Tibial nerve (tissue), 4 donors: ENCODE measurements around the gene DCLK2. TPM values are rescaled to one million over a fixed set of nuclear protein-coding genes. Genes with fewer than 3 reads are reported as not detected.

Experiments
- DNase-seq, 2 donors: peaks; one replicate each; pipeline ENCODE4 v3.0.0-alpha.2; 2019; ENCODE audit warnings: low spot score in 2 of 2
- H3K27ac ChIP-seq, 4 donors: fragments of 200-600 bp; sonication (generic) in 3 of 4; one replicate each; pipeline ENCODE4 v1.5.1; 2017 to 2019; ENCODE audit warnings: mild to moderate bottlenecking in 1 of 4
- H3K27me3 ChIP-seq, 2 donors: fragments of 200-600 bp; sonication (generic) in 1 of 2; one replicate each; pipeline versions ENCODE4 v1.5.1 to v1.6.0; 2017 to 2019
- H3K36me3 ChIP-seq, 3 donors: fragments of 200-600 bp; sonication (generic); one replicate each; pipeline ENCODE4 v1.5.1; 2018 to 2019
- H3K4me1 ChIP-seq, 4 donors: fragments of 200-600 bp; sonication (generic) in 3 of 4; one replicate each; pipeline ENCODE4 v1.5.1; 2017 to 2019
- H3K4me3 ChIP-seq, 4 donors: fragments of 200-600 bp; sonication (generic) in 3 of 4; one replicate each; pipeline ENCODE4 v1.5.1; 2017 to 2019; ENCODE audit warnings: mild to moderate bottlenecking in 1 of 4, moderate library complexity in 1 of 4
- H3K9me3 ChIP-seq, 4 donors: fragments of 200-600 bp; sonication (generic) in 3 of 4; one replicate each; pipeline ENCODE4 v1.5.1; 2017 to 2019
- EP300 ChIP-seq, 2 donors: sonication (generic); formaldehyde crosslinking; IDR thresholded peaks; one replicate each; pipeline ENCODE4 v1.6.1; 2017; ENCODE audit warnings: antibody characterized with exemption in 2 of 2, mild to moderate bottlenecking in 1 of 2
- POLR2A ChIP-seq, 2 donors: fragments of 450-650 bp; IDR thresholded peaks; one replicate each; pipeline ENCODE4 v1.6.1; 2017; ENCODE audit warnings: antibody characterized with exemption in 2 of 2, mild to moderate bottlenecking in 2 of 2, moderate library complexity in 2 of 2
- WGBS, 2 donors: methylation state at CpG; one replicate each; pipeline ENCODE4 v1.1.5; 2018; 5-methylcytosine and 5-hydroxymethylcytosine counted together
- total RNA-seq, 4 donors: library from RNA; depleted of rRNA; stranded (reverse); fragments of >200 nt; gene quantifications; one replicate each; pipeline ENCODE4 v1.1.0, GENCODE V29; 2016
- TF ChIP-seq, protein P1 (sequence below), 5 experiments: fragments of 200-600 bp in 3 of 5; fragments of 450-650 bp in 2 of 5; sonication (generic) in 3 of 5; IDR thresholded peaks; one replicate each; pipeline ENCODE4 v1.5.1; 2016 to 2019; ENCODE audit warnings: antibody characterized with exemption in 5 of 5, mild to moderate bottlenecking in 3 of 5, moderate library complexity in 2 of 5

Gene DCLK2
- total RNA-seq, 4 donors from 2014 or later, result 9.8 to 15.6 (median 10.7) TPM

DNA sequence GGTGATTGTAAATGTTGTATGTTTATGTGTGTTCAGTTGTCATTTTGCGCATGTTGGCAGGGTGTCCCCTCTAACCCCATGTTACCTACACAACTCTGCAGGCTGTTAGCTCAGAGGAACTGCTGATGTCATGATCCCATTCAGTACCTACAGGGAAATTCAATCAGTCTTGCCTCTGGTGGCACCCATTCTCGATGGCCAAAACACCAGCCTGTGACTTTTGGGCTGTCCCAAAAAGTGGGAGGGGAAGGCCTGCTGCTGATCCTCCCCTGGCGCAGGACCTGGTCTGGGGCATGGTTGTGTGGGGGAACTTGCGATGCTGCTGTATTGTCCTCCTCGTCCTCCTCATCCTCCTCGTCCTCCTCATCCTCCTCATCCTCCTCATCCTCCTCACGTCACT, 174.5 kb downstream of the DCLK2 start:
- H3K4me1 ChIP-seq, result no peaks in the 10 kb centered on the region
- no peaks in the 10 kb centered on the region for H3K9me3 ChIP-seq
- no peak overlapping the region for H3K27ac ChIP-seq
- no peak for TF ChIP-seq POLR2A (IDR thresholded peaks at IDR 0.05)
- no peak for TF ChIP-seq EP300 (IDR thresholded peaks at IDR 0.05)
- TF ChIP-seq, protein P1, sequence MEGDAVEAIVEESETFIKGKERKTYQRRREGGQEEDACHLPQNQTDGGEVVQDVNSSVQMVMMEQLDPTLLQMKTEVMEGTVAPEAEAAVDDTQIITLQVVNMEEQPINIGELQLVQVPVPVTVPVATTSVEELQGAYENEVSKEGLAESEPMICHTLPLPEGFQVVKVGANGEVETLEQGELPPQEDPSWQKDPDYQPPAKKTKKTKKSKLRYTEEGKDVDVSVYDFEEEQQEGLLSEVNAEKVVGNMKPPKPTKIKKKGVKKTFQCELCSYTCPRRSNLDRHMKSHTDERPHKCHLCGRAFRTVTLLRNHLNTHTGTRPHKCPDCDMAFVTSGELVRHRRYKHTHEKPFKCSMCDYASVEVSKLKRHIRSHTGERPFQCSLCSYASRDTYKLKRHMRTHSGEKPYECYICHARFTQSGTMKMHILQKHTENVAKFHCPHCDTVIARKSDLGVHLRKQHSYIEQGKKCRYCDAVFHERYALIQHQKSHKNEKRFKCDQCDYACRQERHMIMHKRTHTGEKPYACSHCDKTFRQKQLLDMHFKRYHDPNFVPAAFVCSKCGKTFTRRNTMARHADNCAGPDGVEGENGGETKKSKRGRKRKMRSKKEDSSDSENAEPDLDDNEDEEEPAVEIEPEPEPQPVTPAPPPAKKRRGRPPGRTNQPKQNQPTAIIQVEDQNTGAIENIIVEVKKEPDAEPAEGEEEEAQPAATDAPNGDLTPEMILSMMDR (IDR thresholded peaks at IDR 0.05), result no peak
- no peak overlapping the region for H3K4me3 ChIP-seq
- 81 to 93% methylated on average over 7 of the region's 7 CpGs for WGBS, 2 donors
- peaks cover 0 to 61% (median 0%) of the 10 kb centered on the region in 3 donors for H3K36me3 ChIP-seq
- no peaks in the 10 kb centered on the region for H3K27me3 ChIP-seq
- no peak for DNase-seq

DNA sequence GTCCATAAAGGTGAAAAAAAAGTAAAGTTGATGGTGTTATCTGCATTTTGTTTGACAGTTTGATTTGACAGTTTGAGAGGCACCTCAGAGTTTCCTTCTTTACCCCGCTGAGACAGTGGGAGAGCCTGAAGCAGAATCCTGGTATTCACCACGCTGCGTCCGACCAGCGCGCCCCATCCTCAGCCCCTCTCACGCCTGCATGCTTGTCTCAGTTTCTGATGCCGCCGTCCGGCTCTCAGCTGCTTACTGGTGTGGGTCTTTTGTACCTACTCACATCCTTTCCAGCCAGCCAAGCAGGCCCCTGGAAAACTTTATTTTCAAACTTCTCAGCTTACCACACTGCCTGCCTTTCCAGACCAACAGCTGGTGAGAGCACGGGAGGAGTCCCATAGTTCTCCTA, 175.2 kb downstream of the DCLK2 start:
- no peaks in the 10 kb centered on the region for H3K4me1 ChIP-seq
- H3K27ac ChIP-seq, result no peak overlapping the region
- H3K36me3 ChIP-seq, result peaks cover 0 to 56% (median 0%) of the 10 kb centered on the region in 3 donors
- no peak for DNase-seq
- H3K27me3 ChIP-seq, result no peaks in the 10 kb centered on the region
- no peaks in the 10 kb centered on the region for H3K9me3 ChIP-seq
- TF ChIP-seq POLR2A (IDR thresholded peaks at IDR 0.05) (no peak), EP300 (IDR thresholded peaks at IDR 0.05) (no peak)
- TF ChIP-seq, protein P1 (IDR thresholded peaks at IDR 0.05), result no peak
- H3K4me3 ChIP-seq, result no peak overlapping the region
- WGBS, 2 donors, result 95 to 96% methylated on average over 11 of the region's 11 CpGs

DNA sequence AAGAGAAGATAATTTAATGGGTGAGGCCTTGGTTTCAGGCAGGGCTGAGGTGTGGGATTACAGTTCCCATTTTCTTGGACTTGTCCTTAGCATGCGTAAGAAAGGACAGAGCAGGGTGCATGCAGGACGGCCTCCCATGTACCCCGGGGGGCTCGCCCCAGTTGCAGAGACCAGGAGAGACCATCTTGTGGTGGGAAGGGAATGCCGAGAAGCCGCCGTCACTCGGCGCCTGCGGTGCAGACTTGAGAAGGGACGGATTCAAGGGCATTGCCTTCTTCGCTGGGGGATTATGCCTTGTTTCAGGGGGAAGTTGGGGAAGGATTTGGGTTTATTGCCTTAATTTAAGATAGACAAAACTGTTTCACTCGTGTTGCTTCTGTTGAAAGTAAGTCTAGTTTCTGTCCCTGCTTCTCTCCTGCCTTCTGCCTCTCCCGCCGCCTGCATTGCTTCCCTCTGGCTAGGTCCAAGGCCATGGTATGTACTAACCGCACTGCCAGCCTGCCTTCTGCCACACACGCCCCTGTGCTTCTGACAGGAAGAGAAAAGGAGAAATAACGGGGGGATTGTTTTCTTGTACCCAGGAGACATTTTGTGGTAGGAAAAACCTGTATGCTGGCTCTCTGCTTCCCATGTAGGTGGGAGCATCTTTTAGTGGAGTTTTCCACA, 175.9 kb downstream of the DCLK2 start:
- H3K4me3 ChIP-seq, result no peak overlapping the region
- H3K4me1 ChIP-seq, result no peaks in the 10 kb centered on the region
- H3K27ac ChIP-seq, result no peak overlapping the region
- H3K36me3 ChIP-seq, result peaks cover 0 to 51% (median 0%) of the 10 kb centered on the region in 3 donors
- 92 to 95% methylated on average over 18 of the region's 18 CpGs for WGBS, 2 donors
- H3K27me3 ChIP-seq, result no peaks in the 10 kb centered on the region
- no peaks in the 10 kb centered on the region for H3K9me3 ChIP-seq
- no peak for TF ChIP-seq EP300 (IDR thresholded peaks at IDR 0.05)
- no peak for TF ChIP-seq POLR2A (IDR thresholded peaks at IDR 0.05)
- TF ChIP-seq, protein P1 (IDR thresholded peaks at IDR 0.05), result no peak
- DNase-seq, result no peak

DNA sequence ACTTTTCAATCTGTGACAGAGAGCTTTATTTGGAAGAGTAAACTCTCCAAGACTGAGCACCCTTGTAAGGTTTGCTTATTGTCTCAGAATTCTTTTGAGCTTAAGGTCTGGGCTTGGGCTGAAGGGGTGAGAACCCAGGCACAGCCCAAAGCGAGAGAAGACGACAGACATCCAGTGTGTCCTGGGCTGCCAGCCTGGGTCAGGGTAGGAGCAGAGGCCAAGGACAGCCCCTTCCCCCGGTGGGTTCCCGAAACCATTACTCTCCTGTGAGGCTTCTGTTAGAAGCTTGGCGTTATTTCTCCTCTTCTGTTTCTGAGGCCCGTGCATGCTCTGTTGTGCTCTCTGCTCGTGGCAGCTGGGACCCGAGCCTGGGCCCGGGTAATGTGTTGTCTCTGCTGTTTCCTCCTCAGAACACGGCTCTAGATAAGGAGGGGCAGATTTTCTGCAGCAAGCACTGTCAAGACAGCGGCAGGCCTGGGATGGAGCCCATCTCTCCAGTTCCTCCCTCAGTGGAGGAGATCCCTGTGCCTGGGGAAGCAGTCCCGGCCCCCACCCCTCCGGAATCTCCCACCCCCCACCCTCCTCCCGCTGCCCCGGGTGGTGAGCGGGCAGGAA, 177.5 kb downstream of the DCLK2 start:
- H3K4me3 ChIP-seq, result no peak overlapping the region
- 86 to 88% methylated on average over 10 to 11 of the region's 16 CpGs for whole genome bisulfite sequencing, 2 donors
- peaks cover 0 to 40% (median 0%) of the 10 kb centered on the region in 3 donors for H3K36me3 ChIP-seq
- TF ChIP-seq, protein P1 (IDR thresholded peaks at IDR 0.05), result no peak
- TF ChIP-seq POLR2A (IDR thresholded peaks at IDR 0.05), result no peak
- no peak for TF ChIP-seq EP300 (IDR thresholded peaks at IDR 0.05)
- DNase-seq, result no peak
- no peaks in the 10 kb centered on the region for H3K4me1 ChIP-seq
- no peaks in the 10 kb centered on the region for H3K9me3 ChIP-seq
- H3K27me3 ChIP-seq, result no peaks in the 10 kb centered on the region
- peak overlapping the region in 1 of 4 donors; percentile 12 for H3K27ac ChIP-seq

DNA sequence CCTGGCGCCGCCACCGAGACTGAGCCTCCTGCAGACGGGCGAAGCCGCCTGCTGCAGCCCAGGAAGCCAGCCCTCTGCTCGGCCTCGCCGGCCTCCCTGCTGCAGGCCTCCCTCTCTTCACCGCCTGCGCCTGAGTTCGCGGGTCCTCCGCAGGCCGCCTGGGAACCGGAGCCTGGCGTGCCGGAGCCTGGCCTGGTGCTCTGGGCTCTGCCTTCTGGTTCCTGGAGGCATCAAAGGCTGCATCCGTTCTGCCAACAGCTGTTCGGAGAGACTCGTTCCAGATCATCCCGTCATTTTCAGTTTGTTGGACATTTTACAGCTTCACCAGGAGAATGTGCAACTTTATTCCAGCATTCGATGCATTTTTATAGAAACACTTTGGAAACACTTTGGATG, 178.0 kb downstream of the DCLK2 start:
- peaks cover 0 to 40% (median 0%) of the 10 kb centered on the region in 3 donors for H3K36me3 ChIP-seq
- H3K9me3 ChIP-seq, result no peaks in the 10 kb centered on the region
- 95 to 96% methylated on average over 9 to 14 of the region's 23 CpGs for WGBS, 2 donors
- DNase-seq, result no peak
- TF ChIP-seq, protein P1 (IDR thresholded peaks at IDR 0.05), result no peak
- TF ChIP-seq POLR2A (IDR thresholded peaks at IDR 0.05), result no peak
- TF ChIP-seq EP300 (IDR thresholded peaks at IDR 0.05), result no peak
- no peak overlapping the region for H3K27ac ChIP-seq
- H3K27me3 ChIP-seq, result no peaks in the 10 kb centered on the region
- H3K4me3 ChIP-seq, result no peak overlapping the region
- no peaks in the 10 kb centered on the region for H3K4me1 ChIP-seq
